ENCODE measurements around the gene KRTAP16-1. TPM values are rescaled to one million over a fixed set of nuclear protein-coding genes. Genes with fewer than 3 reads are reported as not detected.

Gene KRTAP16-1
- polyA plus RNA-seq, 1 donor (not counting 4 experiments of a cell fraction or from before 2014, with no cell fraction given), result not detected

- TF ChIP-seq EZH2 (IDR thresholded peaks at IDR 0.05; ENCODE audit: low read length), result no peak
- TF ChIP-seq, protein P1, sequence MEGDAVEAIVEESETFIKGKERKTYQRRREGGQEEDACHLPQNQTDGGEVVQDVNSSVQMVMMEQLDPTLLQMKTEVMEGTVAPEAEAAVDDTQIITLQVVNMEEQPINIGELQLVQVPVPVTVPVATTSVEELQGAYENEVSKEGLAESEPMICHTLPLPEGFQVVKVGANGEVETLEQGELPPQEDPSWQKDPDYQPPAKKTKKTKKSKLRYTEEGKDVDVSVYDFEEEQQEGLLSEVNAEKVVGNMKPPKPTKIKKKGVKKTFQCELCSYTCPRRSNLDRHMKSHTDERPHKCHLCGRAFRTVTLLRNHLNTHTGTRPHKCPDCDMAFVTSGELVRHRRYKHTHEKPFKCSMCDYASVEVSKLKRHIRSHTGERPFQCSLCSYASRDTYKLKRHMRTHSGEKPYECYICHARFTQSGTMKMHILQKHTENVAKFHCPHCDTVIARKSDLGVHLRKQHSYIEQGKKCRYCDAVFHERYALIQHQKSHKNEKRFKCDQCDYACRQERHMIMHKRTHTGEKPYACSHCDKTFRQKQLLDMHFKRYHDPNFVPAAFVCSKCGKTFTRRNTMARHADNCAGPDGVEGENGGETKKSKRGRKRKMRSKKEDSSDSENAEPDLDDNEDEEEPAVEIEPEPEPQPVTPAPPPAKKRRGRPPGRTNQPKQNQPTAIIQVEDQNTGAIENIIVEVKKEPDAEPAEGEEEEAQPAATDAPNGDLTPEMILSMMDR (optimal IDR thresholded peaks at IDR 0.05 in 1 of 3, IDR thresholded peaks at IDR 0.05 in 1 of 3, conservative IDR thresholded peaks at IDR 0.05 in 1 of 3; ENCODE audit: extremely low read depth in 1 of 3, insufficient read depth in 2 of 3, low read length in 3 of 3), result no peak
- H3K9me3 ChIP-seq (ENCODE audit: control insufficient read depth, low read depth, low read length), result no peaks in the 10 kb centered on the region
- H4K20me1 ChIP-seq (ENCODE audit: control insufficient read depth, extremely low read depth, insufficient read depth, low read length), result no peaks in the 10 kb centered on the region
- dilution Hi-C loops (cut with MboI; ENCODE audit: extremely low pct_ligation_motif_present, low sequenced_read_pairs), result no loop called here
- H3K4me1 ChIP-seq (ENCODE audit: control insufficient read depth, extremely low read depth, insufficient read depth, low read length), result no peaks in the 10 kb centered on the region
- no peak overlapping the region for H3K9ac ChIP-seq (ENCODE audit: control insufficient read depth, extremely low read depth, insufficient read depth, low read length)
- no peak overlapping the region for H3K27ac ChIP-seq (ENCODE audit: control insufficient read depth, insufficient read depth, low read length)
- H3K79me2 ChIP-seq (ENCODE audit: control insufficient read depth, insufficient read depth, low read length), result no peaks in the 10 kb centered on the region
- H3K36me3 ChIP-seq (ENCODE audit: control insufficient read depth in 2 of 2, extremely low read depth in 1 of 2, insufficient read depth in 2 of 2, low read length in 2 of 2), result no peaks in the 10 kb centered on the region
- no peak for DNase-seq (ENCODE audit: low read depth, low spot score)
- H3K4me2 ChIP-seq (ENCODE audit: control insufficient read depth, extremely low read depth, insufficient read depth, low read depth, low read length), result no peak overlapping the region
- H3K27me3 ChIP-seq (ENCODE audit: control insufficient read depth, extremely low read depth, insufficient read depth, low read length), result no peaks in the 10 kb centered on the region
- H3K9me1 ChIP-seq (ENCODE audit: control insufficient read depth, extremely low read depth, insufficient read depth, low read length), result no peaks in the 10 kb centered on the region
- no peak overlapping the region for H3K4me3 ChIP-seq (ENCODE audit: control insufficient read depth in 2 of 3, extremely low read depth in 1 of 3, insufficient read depth in 2 of 3, low read depth in 1 of 3, low read length in 3 of 3)
- FAIRE-seq, result no peak
- H2AFZ ChIP-seq (ENCODE audit: control insufficient read depth, low read length), result no peak overlapping the region
These were observed 6.8 kb upstream of the KRTAP16-1 start for GRCh38 chr17:41315814-41316445.

- no peaks in the 10 kb centered on the region for H3K9me3 ChIP-seq (ENCODE audit: control insufficient read depth, low read depth, low read length)
- H4K20me1 ChIP-seq (ENCODE audit: control insufficient read depth, extremely low read depth, insufficient read depth, low read length), result no peaks in the 10 kb centered on the region
- H3K4me3 ChIP-seq (ENCODE audit: control insufficient read depth in 2 of 3, extremely low read depth in 1 of 3, insufficient read depth in 2 of 3, low read depth in 1 of 3, low read length in 3 of 3), result no peak within 1 kb of the TSS
- DNase-seq (ENCODE audit: low read depth, low spot score) (no peak), FAIRE-seq (no peak)
- no peaks in the 10 kb centered on the region for H3K9me1 ChIP-seq (ENCODE audit: control insufficient read depth, extremely low read depth, insufficient read depth, low read length)
- H3K27ac ChIP-seq (ENCODE audit: control insufficient read depth, insufficient read depth, low read length), result no peak within 1 kb of the TSS
- H3K9ac ChIP-seq (ENCODE audit: control insufficient read depth, extremely low read depth, insufficient read depth, low read length), result no peak within 1 kb of the TSS
- dilution Hi-C loops (cut with MboI; ENCODE audit: extremely low pct_ligation_motif_present, low sequenced_read_pairs), result no loop called here
- no peak within 1 kb of the TSS for H2AFZ ChIP-seq (ENCODE audit: control insufficient read depth, low read length)
- H3K4me1 ChIP-seq (ENCODE audit: control insufficient read depth, extremely low read depth, insufficient read depth, low read length), result no peaks in the 10 kb centered on the region
- no peaks in the 10 kb centered on the region for H3K79me2 ChIP-seq (ENCODE audit: control insufficient read depth, insufficient read depth, low read length)
- H3K36me3 ChIP-seq (ENCODE audit: control insufficient read depth in 2 of 2, extremely low read depth in 1 of 2, insufficient read depth in 2 of 2, low read length in 2 of 2), result no peaks in the 10 kb centered on the region
- TF ChIP-seq, protein P1 (optimal IDR thresholded peaks at IDR 0.05 in 1 of 3, IDR thresholded peaks at IDR 0.05 in 1 of 3, conservative IDR thresholded peaks at IDR 0.05 in 1 of 3; ENCODE audit: extremely low read depth in 1 of 3, insufficient read depth in 2 of 3, low read length in 3 of 3), result no peak
- TF ChIP-seq EZH2 (IDR thresholded peaks at IDR 0.05; ENCODE audit: low read length), result no peak
- H3K4me2 ChIP-seq (ENCODE audit: control insufficient read depth, extremely low read depth, insufficient read depth, low read depth, low read length), result no peak within 1 kb of the TSS
- no peaks in the 10 kb centered on the region for H3K27me3 ChIP-seq (ENCODE audit: control insufficient read depth, extremely low read depth, insufficient read depth, low read length)
These were observed 6.2 kb upstream of the KRTAP16-1 start, which contains the start of gene KRTAP17-1 for GRCh38 chr17:41315204-41315794. KRTAP17-1 (minus strand) TSS chr17:41315710; CDS start chr17:41315650, 60 bp downstream.

All from keratinocyte (primary cell).